Measurements from ENCODE around the gene CACNA1C.

The CACNA1C gene

DNA sequence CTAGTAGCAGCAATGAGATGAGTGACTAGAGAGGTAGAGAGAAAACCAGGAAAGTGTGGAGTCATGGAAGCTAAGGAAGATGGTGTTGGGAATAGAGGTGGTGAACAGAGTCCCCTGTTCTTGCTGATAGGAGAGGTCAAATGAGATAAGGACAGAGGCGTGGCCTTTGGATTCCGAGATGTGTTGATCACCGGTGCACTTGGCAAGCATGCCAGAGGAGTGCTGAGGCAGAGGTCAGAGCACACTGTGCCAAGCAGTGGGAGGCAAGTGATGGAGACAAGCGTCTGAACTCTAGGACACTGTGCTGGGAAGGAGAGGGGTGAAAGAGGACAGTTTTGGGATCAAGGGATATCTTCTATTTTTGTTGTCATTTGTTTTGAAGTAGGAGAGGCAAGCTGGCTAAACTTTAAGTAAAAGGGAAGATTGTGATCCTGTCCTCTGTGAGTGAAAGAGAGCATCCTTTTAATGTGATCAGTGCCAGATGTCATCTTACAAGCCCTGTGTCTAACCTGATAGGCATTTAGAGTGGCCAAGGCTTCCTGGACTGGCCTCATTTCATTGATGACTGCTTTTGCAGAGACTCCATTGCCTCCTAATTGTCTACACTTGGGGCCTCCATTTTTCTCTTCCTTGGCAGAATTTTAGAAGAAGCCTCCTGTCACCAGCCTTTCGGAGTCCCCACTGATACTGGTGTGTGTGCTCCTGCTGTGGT lies 336.4 kb downstream of the CACNA1C start:
- no peaks in the 10 kb centered on the region for H3K36me3 ChIP-seq (ENCODE audit: control insufficient read depth, low read length)
- TF ChIP-seq EZH2phosphoT487 (IDR thresholded peaks at IDR 0.05; ENCODE audit: borderline replicate concordance, low read length), result no peak
- TF ChIP-seq, protein P1, sequence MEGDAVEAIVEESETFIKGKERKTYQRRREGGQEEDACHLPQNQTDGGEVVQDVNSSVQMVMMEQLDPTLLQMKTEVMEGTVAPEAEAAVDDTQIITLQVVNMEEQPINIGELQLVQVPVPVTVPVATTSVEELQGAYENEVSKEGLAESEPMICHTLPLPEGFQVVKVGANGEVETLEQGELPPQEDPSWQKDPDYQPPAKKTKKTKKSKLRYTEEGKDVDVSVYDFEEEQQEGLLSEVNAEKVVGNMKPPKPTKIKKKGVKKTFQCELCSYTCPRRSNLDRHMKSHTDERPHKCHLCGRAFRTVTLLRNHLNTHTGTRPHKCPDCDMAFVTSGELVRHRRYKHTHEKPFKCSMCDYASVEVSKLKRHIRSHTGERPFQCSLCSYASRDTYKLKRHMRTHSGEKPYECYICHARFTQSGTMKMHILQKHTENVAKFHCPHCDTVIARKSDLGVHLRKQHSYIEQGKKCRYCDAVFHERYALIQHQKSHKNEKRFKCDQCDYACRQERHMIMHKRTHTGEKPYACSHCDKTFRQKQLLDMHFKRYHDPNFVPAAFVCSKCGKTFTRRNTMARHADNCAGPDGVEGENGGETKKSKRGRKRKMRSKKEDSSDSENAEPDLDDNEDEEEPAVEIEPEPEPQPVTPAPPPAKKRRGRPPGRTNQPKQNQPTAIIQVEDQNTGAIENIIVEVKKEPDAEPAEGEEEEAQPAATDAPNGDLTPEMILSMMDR (IDR thresholded peaks at IDR 0.05; ENCODE audit: low read depth, low read length, poor library complexity, severe bottlenecking), result no peak
- no peaks in the 10 kb centered on the region for H3K79me2 ChIP-seq (ENCODE audit: control insufficient read depth, low read length)
- H3F3A ChIP-seq (ENCODE audit: control insufficient read depth, insufficient read depth), result no peaks in the 10 kb centered on the region
- no peaks in the 10 kb centered on the region for H3K9me3 ChIP-seq (ENCODE audit: control insufficient read depth, insufficient read depth, low read length)
- no peak overlapping the region for H3K4me3 ChIP-seq (ENCODE audit: low read length)
- H3K27me3 ChIP-seq (ENCODE audit: control insufficient read depth, low read length), result peaks cover 29% of the 10 kb centered on the region
- H3K4me1 ChIP-seq (ENCODE audit: control insufficient read depth, low read length), result no peaks in the 10 kb centered on the region
- H3K9me2 ChIP-seq (replicated peaks; ENCODE audit: control insufficient read depth, low read length), result no peaks in the 10 kb centered on the region
- no peak overlapping the region for H3K4me2 ChIP-seq (ENCODE audit: low read length)
- no peaks in the 10 kb centered on the region for H4K20me1 ChIP-seq (ENCODE audit: control insufficient read depth, insufficient read depth, low read depth, low read length)
- no peak overlapping the region for H3K27ac ChIP-seq (ENCODE audit: low read depth, low read length)

DNA sequence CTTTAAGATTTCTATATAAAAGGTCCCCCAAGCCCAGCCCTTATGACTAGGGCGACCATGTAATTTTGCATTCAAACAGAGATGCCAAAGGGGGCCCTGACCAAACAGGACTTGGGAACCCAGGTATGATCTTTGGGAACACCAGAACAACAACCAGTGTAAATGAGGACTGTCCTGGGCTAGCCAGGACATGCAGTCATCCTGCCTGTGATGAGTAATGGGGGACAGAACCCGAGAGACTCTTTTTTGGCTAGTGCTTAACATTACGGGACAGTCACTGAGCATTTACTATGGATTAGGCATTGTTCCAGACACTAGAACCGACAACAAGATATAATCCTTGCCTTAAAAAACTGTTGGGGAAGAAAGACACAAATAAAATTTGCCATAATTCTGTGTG lies 337.3 kb downstream of the CACNA1C start:
- no peaks in the 10 kb centered on the region for H3K4me1 ChIP-seq (ENCODE audit: control insufficient read depth, low read length)
- H4K20me1 ChIP-seq (ENCODE audit: control insufficient read depth, insufficient read depth, low read depth, low read length), result no peaks in the 10 kb centered on the region
- H3K9me3 ChIP-seq (ENCODE audit: control insufficient read depth, insufficient read depth, low read length), result no peaks in the 10 kb centered on the region
- H3K9me2 ChIP-seq (replicated peaks; ENCODE audit: control insufficient read depth, low read length), result no peaks in the 10 kb centered on the region
- no peaks in the 10 kb centered on the region for H3K36me3 ChIP-seq (ENCODE audit: control insufficient read depth, low read length)
- no peaks in the 10 kb centered on the region for H3K79me2 ChIP-seq (ENCODE audit: control insufficient read depth, low read length)
- H3F3A ChIP-seq (ENCODE audit: control insufficient read depth, insufficient read depth), result no peaks in the 10 kb centered on the region
- TF ChIP-seq, protein P1 (IDR thresholded peaks at IDR 0.05; ENCODE audit: low read depth, low read length, poor library complexity, severe bottlenecking), result no peak
- no peak for TF ChIP-seq EZH2phosphoT487 (IDR thresholded peaks at IDR 0.05; ENCODE audit: borderline replicate concordance, low read length)
- no peak overlapping the region for H3K4me3 ChIP-seq (ENCODE audit: low read length)
- no peak overlapping the region for H3K27ac ChIP-seq (ENCODE audit: low read depth, low read length)
- no peak overlapping the region for H3K4me2 ChIP-seq (ENCODE audit: low read length)
- H3K27me3 ChIP-seq (ENCODE audit: control insufficient read depth, low read length), result peaks cover 29% of the 10 kb centered on the region

DNA sequence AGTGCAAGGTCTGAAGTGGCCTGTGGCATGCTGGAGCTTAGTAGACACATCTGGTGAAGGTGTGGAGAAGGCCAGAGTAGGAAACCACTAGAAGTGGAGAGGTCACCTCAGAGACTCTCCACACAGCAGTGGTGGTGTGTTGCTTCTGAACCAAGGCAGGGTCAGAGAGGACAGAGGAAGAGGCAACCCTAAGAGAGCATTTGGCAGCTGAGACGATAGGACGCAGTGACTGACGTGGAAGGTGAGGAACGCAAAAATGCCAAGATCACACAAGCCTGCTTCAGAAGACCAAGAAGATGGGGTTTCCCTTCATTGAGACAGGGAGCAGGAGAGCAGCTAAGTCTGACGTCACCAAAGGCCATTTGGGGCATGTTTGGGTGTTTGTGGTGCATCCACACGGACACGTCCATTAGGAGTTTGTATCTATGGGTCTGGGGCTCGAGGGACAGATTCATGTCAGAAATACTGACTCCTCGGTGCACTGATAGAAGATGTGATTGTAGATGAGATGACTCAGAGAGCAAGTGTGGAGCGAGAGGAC lies 338.1 kb downstream of the CACNA1C start:
- TF ChIP-seq, protein P1 (IDR thresholded peaks at IDR 0.05; ENCODE audit: low read depth, low read length, poor library complexity, severe bottlenecking), result no peak
- no peak for TF ChIP-seq EZH2phosphoT487 (IDR thresholded peaks at IDR 0.05; ENCODE audit: borderline replicate concordance, low read length)
- no peaks in the 10 kb centered on the region for H4K20me1 ChIP-seq (ENCODE audit: control insufficient read depth, insufficient read depth, low read depth, low read length)
- no peak overlapping the region for H3K4me3 ChIP-seq (ENCODE audit: low read length)
- no peaks in the 10 kb centered on the region for H3K4me1 ChIP-seq (ENCODE audit: control insufficient read depth, low read length)
- no peak overlapping the region for H3K27ac ChIP-seq (ENCODE audit: low read depth, low read length)
- H3K36me3 ChIP-seq (ENCODE audit: control insufficient read depth, low read length), result no peaks in the 10 kb centered on the region
- H3K4me2 ChIP-seq (ENCODE audit: low read length), result no peak overlapping the region
- peaks cover 29% of the 10 kb centered on the region for H3K27me3 ChIP-seq (ENCODE audit: control insufficient read depth, low read length)
- H3K9me2 ChIP-seq (replicated peaks; ENCODE audit: control insufficient read depth, low read length), result no peaks in the 10 kb centered on the region
- no peaks in the 10 kb centered on the region for H3F3A ChIP-seq (ENCODE audit: control insufficient read depth, insufficient read depth)
- no peaks in the 10 kb centered on the region for H3K79me2 ChIP-seq (ENCODE audit: control insufficient read depth, low read length)
- H3K9me3 ChIP-seq (ENCODE audit: control insufficient read depth, insufficient read depth, low read length), result no peaks in the 10 kb centered on the region

All from DOHH2 (cell line).